Neuronal stem cell (in vitro differentiated cells): ENCODE data around the gene RBKS.
"Not testable (repeated sequence)": the region's sequence is repeated elsewhere in the genome, so short reads cannot be mapped to it uniquely, and the experiment has no call there.

ENCODE experiments used
- DNase-seq: peaks from one replicate; pipeline ENCODE4 v3.0.0-alpha.2; 2013; ENCODE audit warnings: low spot score
- H2AFZ ChIP-seq: one replicate; pipeline ENCODE4 v1.6.1; 2013; ENCODE audit warnings: mild to moderate bottlenecking, low read length, inconsistent platforms
- H2AK5ac ChIP-seq: 2 replicates; pipeline ENCODE4 v1.6.1; 2013; ENCODE audit warnings: low read depth, mild to moderate bottlenecking, inconsistent platforms, low read length, moderate library complexity, mixed read lengths
- H2BK120ac ChIP-seq: 2 replicates; pipeline ENCODE4 v1.6.1; 2013; ENCODE audit warnings: low read depth, mild to moderate bottlenecking, inconsistent platforms, low read length, moderate library complexity, mixed read lengths
- H2BK12ac ChIP-seq: one replicate; pipeline ENCODE4 v1.6.1; 2013; ENCODE audit warnings: low read length, inconsistent platforms
- H2BK15ac ChIP-seq: 2 replicates; pipeline ENCODE4 v1.6.1; 2013; ENCODE audit warnings: mild to moderate bottlenecking, low read length, inconsistent platforms, mixed read lengths
- H2BK5ac ChIP-seq: one replicate; pipeline ENCODE4 v1.6.1; 2013; ENCODE audit warnings: inconsistent platforms, mild to moderate bottlenecking, low read length, moderate library complexity
- H3K14ac ChIP-seq: one replicate; pipeline ENCODE4 v1.6.1; 2013; ENCODE audit warnings: low read length, inconsistent platforms
- H3K18ac ChIP-seq: 2 replicates; pipeline ENCODE4 v1.6.1; 2013; ENCODE audit warnings: low read length, inconsistent platforms
- H3K23ac ChIP-seq: 2 replicates; pipeline ENCODE4 v1.6.1; 2013; ENCODE audit warnings: low read depth, mild to moderate bottlenecking, mixed read lengths, low read length, inconsistent platforms; ENCODE audit not compliant: poor library complexity
- H3K27ac ChIP-seq: replicated peaks from 3 replicates; pipeline ENCODE4 v1.5.1; 2013; ENCODE audit warnings: low read length, inconsistent platforms
- H3K27me3 ChIP-seq, 3 experiments: 2 replicates each; pipeline ENCODE4 v1.6.1; 2013; ENCODE audit warnings: low read length in 3 of 3, mild to moderate bottlenecking in 2 of 3, inconsistent platforms in 1 of 3, low read depth in 1 of 3, mixed read lengths in 1 of 3, moderate library complexity in 1 of 3; ENCODE audit not compliant: control insufficient read depth in 3 of 3, insufficient read depth in 3 of 3
- H3K36me3 ChIP-seq, 2 donors: replicated peaks in 1 of 2; 2 replicates each; pipeline ENCODE4 v1.6.1; 2013; ENCODE audit warnings: low read length in 2 of 2; ENCODE audit not compliant: control insufficient read depth in 2 of 2, insufficient read depth in 2 of 2
- H3K4ac ChIP-seq: 2 replicates; pipeline ENCODE4 v1.6.1; 2013; ENCODE audit warnings: inconsistent platforms, mild to moderate bottlenecking, low read length, moderate library complexity
- H3K4me1 ChIP-seq, 2 donors: 1 replicate in 1 of 2; 2 replicates in 1 of 2; pipeline ENCODE4 v1.6.1; 2013; ENCODE audit warnings: low read length in 2 of 2, low read depth in 1 of 2; ENCODE audit not compliant: control insufficient read depth in 2 of 2, insufficient read depth in 1 of 2
- H3K4me2 ChIP-seq: one replicate; pipeline ENCODE4 v1.6.1; 2013; ENCODE audit warnings: mild to moderate bottlenecking, low read length, inconsistent platforms; ENCODE audit not compliant: insufficient read depth, poor library complexity, severe bottlenecking
- H3K4me3 ChIP-seq, 2 donors: 2 replicates each; pipeline ENCODE4 v1.5.1; 2013; ENCODE audit warnings: low read length in 2 of 2, mild to moderate bottlenecking in 2 of 2, inconsistent platforms in 1 of 2, moderate library complexity in 1 of 2
- H3K79me1 ChIP-seq: one replicate; pipeline ENCODE4 v1.6.1; 2013; ENCODE audit warnings: low read depth, mild to moderate bottlenecking, inconsistent platforms, low read length, moderate library complexity
- H3K9ac ChIP-seq: one replicate; pipeline ENCODE4 v1.6.1; 2013; ENCODE audit warnings: mild to moderate bottlenecking, low read depth, low read length, inconsistent platforms; ENCODE audit not compliant: poor library complexity
- H3K9me3 ChIP-seq, 2 donors: replicated peaks in 1 of 2; 2 replicates each; pipeline versions ENCODE3 to v1.6.1; 2013; ENCODE audit warnings: low read length in 2 of 2, mild to moderate bottlenecking in 2 of 2, inconsistent platforms in 1 of 2, low read depth in 1 of 2, mixed read lengths in 1 of 2, moderate library complexity in 1 of 2; ENCODE audit not compliant: control insufficient read depth in 2 of 2, insufficient read depth in 1 of 2
- H4K8ac ChIP-seq: one replicate; pipeline ENCODE4 v1.6.1; 2013; ENCODE audit warnings: low read depth, mild to moderate bottlenecking, inconsistent platforms, low read length, moderate library complexity
- H4K91ac ChIP-seq: one replicate; pipeline ENCODE4 v1.6.1; 2013; ENCODE audit warnings: low read length, low read depth, mild to moderate bottlenecking, inconsistent platforms; ENCODE audit not compliant: poor library complexity
- WGBS, 2 donors: extraction: QIAGEN DNeasy Blood & Tissue Kit; methylation state at CpG; one replicate each; pipeline ENCODE4 v1.1.7; 2013; ENCODE audit warnings: missing lambda C conversion rate in 2 of 2, mixed read lengths in 1 of 2; ENCODE audit not compliant: insufficient read length in 2 of 2, insufficient replicate concordance in 1 of 2; ENCODE audit errors: extremely low coverage in 2 of 2; 5-methylcytosine and 5-hydroxymethylcytosine counted together

Gene RBKS

DNA sequence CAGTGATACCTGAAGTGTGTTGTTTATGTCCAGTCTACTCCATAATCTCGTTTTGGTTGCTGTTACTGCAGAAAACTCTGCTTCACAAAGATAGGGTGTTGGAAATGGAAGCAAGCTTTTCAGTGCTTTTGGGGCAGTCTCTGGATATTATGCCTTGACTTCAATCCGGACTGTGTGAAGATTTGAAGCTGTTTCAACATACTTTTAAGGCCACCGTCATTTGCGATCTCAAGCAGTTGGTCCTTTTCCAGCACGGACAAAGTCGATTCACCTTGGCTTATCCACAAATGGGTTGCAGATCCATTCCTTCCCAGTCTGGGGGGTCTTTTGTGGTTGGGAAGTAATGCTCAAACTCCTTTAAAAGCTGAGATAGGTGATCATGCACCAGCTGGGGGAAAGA lies 20.4 kb downstream of the RBKS start:
- Histone ChIP-seq H3K9me3 (no peaks in the 10 kb centered on the region), H2AK5ac (no peak overlapping the region), H2BK120ac (no peak overlapping the region), H3K14ac (no peak overlapping the region), H3K9ac (no peak overlapping the region), H3K18ac (no peak overlapping the region), H3K27me3 (no peaks in the 10 kb centered on the region), H3K4me3 (no peak overlapping the region), H3K4me2 (no peak overlapping the region), H4K91ac (no peak overlapping the region), H2BK5ac (no peak overlapping the region), H2BK15ac (no peak overlapping the region), H3K27ac (no peak overlapping the region), H3K23ac (no peak overlapping the region), H3K4ac (no peak overlapping the region), H4K8ac (no peak overlapping the region), H3K36me3 (no peaks in the 10 kb centered on the region), H3K79me1 (no peaks in the 10 kb centered on the region), H3K4me1 (peaks cover 0 to 2% of the 10 kb centered on the region in 2 donors), H2BK12ac (no peak overlapping the region), H2AFZ (no peak overlapping the region)
- no peak for DNase-seq
- WGBS, 2 donors: no CpG with 5 or more reads among the region's 6 CpGs

DNA sequence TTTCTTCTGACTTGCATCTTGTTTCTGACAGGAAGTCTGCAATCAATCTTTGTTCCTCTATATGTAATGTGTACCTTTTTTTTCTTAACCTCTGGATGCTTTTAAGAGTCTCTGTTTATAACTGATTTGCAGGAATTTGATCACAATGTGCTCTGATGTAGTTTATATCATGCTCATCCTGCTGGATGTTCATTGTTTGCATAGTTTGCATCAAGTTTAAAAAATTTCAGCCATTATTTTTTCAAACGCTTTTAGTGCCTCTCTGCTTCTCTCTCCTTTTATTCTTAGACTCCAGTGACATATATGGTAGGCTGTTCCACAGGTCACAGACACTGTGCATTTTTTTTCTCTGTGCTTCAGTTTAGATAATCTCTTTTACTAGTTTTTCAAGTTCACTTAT lies 23.9 kb downstream of the RBKS start:
- H3K9me3 ChIP-seq: no peaks in the 10 kb centered on the region
- H3K4me3 ChIP-seq: no peak overlapping the region
- no peak overlapping the region for H2AFZ ChIP-seq
- no peaks in the 10 kb centered on the region for H3K79me1 ChIP-seq
- no peak overlapping the region for H2AK5ac ChIP-seq
- H3K18ac ChIP-seq: no peak overlapping the region
- DNase-seq: no peak
- H3K23ac ChIP-seq: no peak overlapping the region
- no peak overlapping the region for H2BK15ac ChIP-seq
- no peak overlapping the region for H4K91ac ChIP-seq
- H2BK12ac ChIP-seq: no peak overlapping the region
- no peaks in the 10 kb centered on the region for H3K36me3 ChIP-seq
- H3K9ac ChIP-seq: no peak overlapping the region
- no peak overlapping the region for H3K4ac ChIP-seq
- no peak overlapping the region for H2BK120ac ChIP-seq
- H2BK5ac ChIP-seq: no peak overlapping the region
- H4K8ac ChIP-seq: no peak overlapping the region
- no peak overlapping the region for H3K4me2 ChIP-seq
- no CpG with 5 or more reads among the region's 1 CpG for WGBS, 2 donors
- no peaks in the 10 kb centered on the region for H3K27me3 ChIP-seq
- H3K4me1 ChIP-seq: no peaks in the 10 kb centered on the region
- no peak overlapping the region for H3K27ac ChIP-seq
- no peak overlapping the region for H3K14ac ChIP-seq

- H2AFZ ChIP-seq: not testable (repeated sequence)
Measured at GRCh38 chr2:27863955-27864354, 26.2 kb downstream of the RBKS start.

GRCh38 chr2:27863146-27863545 lies 27.0 kb downstream of the RBKS start:
- Histone ChIP-seq H3K27me3 (no peaks in the 10 kb centered on the region), H2AFZ (no peak overlapping the region), H3K9ac (no peak overlapping the region), H3K4me1 (no peaks in the 10 kb centered on the region), H3K27ac (no peak overlapping the region), H2AK5ac (no peak overlapping the region), H3K4ac (no peak overlapping the region), H3K9me3 (peaks cover 0 to 2% of the 10 kb centered on the region in 2 donors), H4K91ac (no peak overlapping the region), H2BK15ac (no peak overlapping the region), H3K14ac (no peak overlapping the region), H3K18ac (no peak overlapping the region), H2BK5ac (no peak overlapping the region), H3K79me1 (no peaks in the 10 kb centered on the region), H3K23ac (no peak overlapping the region), H3K4me2 (no peak overlapping the region), H2BK120ac (no peak overlapping the region), H3K36me3 (no peaks in the 10 kb centered on the region), H2BK12ac (no peak overlapping the region), H4K8ac (no peak overlapping the region), H3K4me3 (no peak overlapping the region)
- WGBS, 2 donors: no CpG with 5 or more reads among the region's 1 CpG
- DNase-seq: no peak

More at GRCh38 chr2:27863955-27864354, 26.2 kb downstream of the RBKS start:
- H2BK5ac ChIP-seq, H4K91ac ChIP-seq, H3K14ac ChIP-seq, H3K4me3 ChIP-seq, H3K27ac ChIP-seq, H4K8ac ChIP-seq, H2AK5ac ChIP-seq, H3K4me1 ChIP-seq, H2BK12ac ChIP-seq, H2BK15ac ChIP-seq, H3K4ac ChIP-seq, H3K27me3 ChIP-seq, H2BK120ac ChIP-seq, H3K23ac ChIP-seq, H3K4me2 ChIP-seq, H3K9me3 ChIP-seq, H3K9ac ChIP-seq, DNase-seq, H3K79me1 ChIP-seq, H3K18ac ChIP-seq, H3K36me3 ChIP-seq: not testable (repeated sequence)
- WGBS, 2 donors: no CpG with 5 or more reads among the region's 5 CpGs
